ENCODE measurements around the gene TATDN2.
"Not testable (repeated sequence)": the region's sequence is repeated elsewhere in the genome, so short reads cannot be mapped to it uniquely, and the experiment has no call there.

Gene TATDN2

GRCh38 chr3:10269443-10269842 lies 21.2 kb downstream of the TATDN2 start:
- no peak for DNase-seq (ENCODE audit: low read depth in 2 of 2)

GRCh38 chr3:10272476-10272875 lies 24.2 kb downstream of the TATDN2 start:
- not testable (repeated sequence) for DNase-seq (ENCODE audit: low read depth in 2 of 2)

GRCh38 chr3:10272977-10273376 lies 24.7 kb downstream of the TATDN2 start:
- DNase-seq (ENCODE audit: low read depth in 2 of 2) = no peak

GRCh38 chr3:10273702-10274305 lies 25.5 kb downstream of the TATDN2 start:
- DNase-seq (ENCODE audit: low read depth in 2 of 2) = no peak

GRCh38 chr3:10274601-10275000 lies 26.3 kb downstream of the TATDN2 start:
- DNase-seq (ENCODE audit: low read depth in 2 of 2) = no peak

GRCh38 chr3:10277115-10277625 lies 28.9 kb downstream of the TATDN2 start:
- DNase-seq (ENCODE audit: low read depth in 2 of 2) = no peak

- DNase-seq (ENCODE audit: low read depth in 2 of 2) = no peak
These were observed 30.2 kb downstream of the TATDN2 start for GRCh38 chr3:10278501-10278900.

- no peak for DNase-seq (ENCODE audit: low read depth in 2 of 2)
These were observed 31.3 kb downstream of the TATDN2 start for GRCh38 chr3:10279384-10280176.

- no peak for DNase-seq (ENCODE audit: low read depth in 2 of 2)
These were observed 31.9 kb downstream of the TATDN2 start for GRCh38 chr3:10280177-10280529.

- no peak for DNase-seq (ENCODE audit: low read depth in 2 of 2)
These were observed 32.3 kb downstream of the TATDN2 start for GRCh38 chr3:10280571-10280970.

GRCh38 chr3:10281951-10282350 lies 33.7 kb downstream of the TATDN2 start:
- DNase-seq (ENCODE audit: low read depth in 2 of 2) = no peak

- DNase-seq (ENCODE audit: low read depth in 2 of 2) = no peak
These were observed 35.4 kb downstream of the TATDN2 start for GRCh38 chr3:10283638-10284037.

- no peak for DNase-seq (ENCODE audit: low read depth in 2 of 2)
These were observed 36.2 kb downstream of the TATDN2 start for GRCh38 chr3:10284496-10284895.

- no peak for DNase-seq (ENCODE audit: low read depth in 2 of 2)
These were observed 37.2 kb downstream of the TATDN2 start for GRCh38 chr3:10285272-10286132.

GRCh38 chr3:10286133-10286524 lies 37.9 kb downstream of the TATDN2 start:
- DNase-seq (ENCODE audit: low read depth in 2 of 2) = no peak

GRCh38 chr3:10286596-10287295 lies 38.5 kb downstream of the TATDN2 start:
- no peak for DNase-seq (ENCODE audit: low read depth in 2 of 2)

- no peak for DNase-seq (ENCODE audit: low read depth in 2 of 2)
These were observed 39.8 kb downstream of the TATDN2 start for GRCh38 chr3:10287936-10288574.

- DNase-seq (ENCODE audit: low read depth in 2 of 2) = no peak
These were observed 40.3 kb downstream of the TATDN2 start for GRCh38 chr3:10288575-10288960.

GRCh38 chr3:10289077-10289476 lies 40.8 kb downstream of the TATDN2 start:
- no peak for DNase-seq (ENCODE audit: low read depth in 2 of 2)

GRCh38 chr3:10289787-10290355 lies 41.6 kb downstream of the TATDN2 start:
- DNase-seq (ENCODE audit: low read depth in 2 of 2) = no peak
